Sigmoid colon (tissue), 7 donors: ENCODE measurements around the gene ZNF575. TPM values are rescaled to one million over a fixed set of nuclear protein-coding genes. Genes with fewer than 3 reads are reported as not detected.
"Not testable (repeated sequence)": the region's sequence is repeated elsewhere in the genome, so short reads cannot be mapped to it uniquely, and the experiment has no call there.

ENCODE experiments used
- DNase-seq: peaks from one replicate; pipeline ENCODE4 v3.0.0-alpha.2; 2019
- H3K27ac ChIP-seq, 4 donors: fragments of 200-600 bp; sonication (generic); one replicate each; pipeline ENCODE4 v1.5.1; 2016 to 2019; ENCODE audit warnings: mild to moderate bottlenecking in 1 of 4
- H3K27me3 ChIP-seq, 3 donors: fragments of 200-600 bp; sonication (generic); one replicate each; pipeline ENCODE4 v1.5.1; 2019; ENCODE audit warnings: mild to moderate bottlenecking in 1 of 3
- H3K36me3 ChIP-seq, 4 donors: fragments of 200-600 bp; sonication (generic); one replicate each; pipeline ENCODE4 v1.5.1; 2016 to 2019
- H3K4me1 ChIP-seq, 4 donors: fragments of 200-600 bp; sonication (generic); one replicate each; pipeline ENCODE4 v1.5.1; 2017 to 2019
- H3K4me3 ChIP-seq, 4 donors: fragments of 200-600 bp; sonication (generic); one replicate each; pipeline ENCODE4 v1.5.1; 2017 to 2019; ENCODE audit warnings: mild to moderate bottlenecking in 2 of 4, moderate library complexity in 1 of 4
- H3K9me3 ChIP-seq, 4 donors: fragments of 200-600 bp in 3 of 4; sonication (generic) in 3 of 4; one replicate each; pipeline versions ENCODE4 v1.5.1 to v1.6.1; 2013 to 2019
- EP300 ChIP-seq, 4 donors: sonication (generic); formaldehyde crosslinking; IDR thresholded peaks; one replicate each; pipeline ENCODE4 v1.6.1; 2017; ENCODE audit warnings: antibody characterized with exemption in 4 of 4
- POLR2A ChIP-seq, 2 donors: fragments of 450-650 bp; IDR thresholded peaks; one replicate each; pipeline ENCODE4 v1.6.1; 2016; ENCODE audit warnings: antibody characterized with exemption in 2 of 2, mild to moderate bottlenecking in 2 of 2, moderate library complexity in 2 of 2
- POLR2AphosphoS5 ChIP-seq, 4 donors: sonication (generic); formaldehyde crosslinking; IDR thresholded peaks; one replicate each; pipeline ENCODE4 v1.6.1; 2017; ENCODE audit warnings: antibody characterized with exemption in 4 of 4
- WGBS, 2 donors: extraction: QIAGEN DNeasy Blood & Tissue Kit; methylation state at CpG; one replicate each; pipeline ENCODE4 v1.1.7; 2013; 5-methylcytosine and 5-hydroxymethylcytosine counted together
- intact Hi-C: fragments of 100-400 bp; cut with DNase I; formaldehyde crosslinking; loops from one replicate; pipeline ENCODE4 v1.15.1; 2023
- polyA plus RNA-seq, 3 donors: library from polyadenylated mRNA; stranded (reverse); fragments of 200-250 nt; gene quantifications; one replicate each; pipeline ENCODE4 v1.2.3, GENCODE V29; 2013
- total RNA-seq, 4 donors: library from RNA; depleted of rRNA; stranded (reverse); fragments of >200 nt; gene quantifications; one replicate each; pipeline ENCODE4 v1.1.0, GENCODE V29; 2016
- TF ChIP-seq, protein P1 (sequence below), 4 experiments: fragments of 450-650 bp in 3 of 4; fragments of 200-600 bp in 1 of 4; IDR thresholded peaks; one replicate each; pipeline ENCODE4 v1.5.1; 2016 to 2019; ENCODE audit warnings: antibody characterized with exemption in 4 of 4, mild to moderate bottlenecking in 3 of 4, moderate library complexity in 2 of 4
- donor health status: healthy with polysubstance abuse.
- donor health status: Bipolar disorder and iron deficiency.
- donor health status: healthy.

Gene ZNF575
- total and polyA plus RNA-seq, 7 donors = 0.14 to 4.2 (median 4.1) TPM; not detected in 3

DNA sequence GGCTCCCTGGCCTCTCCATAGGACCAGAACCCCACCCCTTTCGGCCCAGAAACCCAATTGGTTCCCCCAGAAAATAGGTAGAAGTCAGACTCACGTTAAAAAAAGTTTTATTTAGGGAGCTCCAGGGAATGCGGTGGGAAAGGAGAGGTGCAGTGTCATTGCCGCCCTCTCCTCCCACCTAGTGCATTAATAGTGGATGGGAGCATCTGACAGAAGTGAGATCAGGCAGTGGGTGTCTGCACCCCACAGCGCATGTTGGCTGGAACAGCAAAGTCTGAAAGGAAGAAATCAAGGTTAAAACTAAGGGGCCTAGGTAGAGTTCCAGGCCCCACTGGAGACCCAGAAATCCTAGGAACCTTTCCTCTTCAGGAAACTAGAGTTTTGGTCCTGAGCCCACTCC lies 26.4 kb upstream of the ZNF575 start:
- Histone ChIP-seq H3K9me3 (no peaks in the 10 kb centered on the region), H3K36me3 (peaks cover 5 to 36% (median 13%) of the 10 kb centered on the region in 4 donors), H3K27me3 (no peaks in the 10 kb centered on the region), H3K27ac (no peak overlapping the region), H3K4me1 (peaks cover 0 to 25% (median 18%) of the 10 kb centered on the region in 4 donors), H3K4me3 (no peak overlapping the region)
- TF ChIP-seq, protein P1, sequence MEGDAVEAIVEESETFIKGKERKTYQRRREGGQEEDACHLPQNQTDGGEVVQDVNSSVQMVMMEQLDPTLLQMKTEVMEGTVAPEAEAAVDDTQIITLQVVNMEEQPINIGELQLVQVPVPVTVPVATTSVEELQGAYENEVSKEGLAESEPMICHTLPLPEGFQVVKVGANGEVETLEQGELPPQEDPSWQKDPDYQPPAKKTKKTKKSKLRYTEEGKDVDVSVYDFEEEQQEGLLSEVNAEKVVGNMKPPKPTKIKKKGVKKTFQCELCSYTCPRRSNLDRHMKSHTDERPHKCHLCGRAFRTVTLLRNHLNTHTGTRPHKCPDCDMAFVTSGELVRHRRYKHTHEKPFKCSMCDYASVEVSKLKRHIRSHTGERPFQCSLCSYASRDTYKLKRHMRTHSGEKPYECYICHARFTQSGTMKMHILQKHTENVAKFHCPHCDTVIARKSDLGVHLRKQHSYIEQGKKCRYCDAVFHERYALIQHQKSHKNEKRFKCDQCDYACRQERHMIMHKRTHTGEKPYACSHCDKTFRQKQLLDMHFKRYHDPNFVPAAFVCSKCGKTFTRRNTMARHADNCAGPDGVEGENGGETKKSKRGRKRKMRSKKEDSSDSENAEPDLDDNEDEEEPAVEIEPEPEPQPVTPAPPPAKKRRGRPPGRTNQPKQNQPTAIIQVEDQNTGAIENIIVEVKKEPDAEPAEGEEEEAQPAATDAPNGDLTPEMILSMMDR (IDR thresholded peaks at IDR 0.05) = no peak
- TF ChIP-seq POLR2A (IDR thresholded peaks at IDR 0.05) (no peak), POLR2AphosphoS5 (IDR thresholded peaks at IDR 0.05) (no peak), EP300 (IDR thresholded peaks at IDR 0.05) (no peak)
- DNase-seq = no peak
- intact Hi-C loops = no loop called here
- WGBS, 2 donors = 88 to 96% methylated on average over 5 of the region's 5 CpGs

DNA sequence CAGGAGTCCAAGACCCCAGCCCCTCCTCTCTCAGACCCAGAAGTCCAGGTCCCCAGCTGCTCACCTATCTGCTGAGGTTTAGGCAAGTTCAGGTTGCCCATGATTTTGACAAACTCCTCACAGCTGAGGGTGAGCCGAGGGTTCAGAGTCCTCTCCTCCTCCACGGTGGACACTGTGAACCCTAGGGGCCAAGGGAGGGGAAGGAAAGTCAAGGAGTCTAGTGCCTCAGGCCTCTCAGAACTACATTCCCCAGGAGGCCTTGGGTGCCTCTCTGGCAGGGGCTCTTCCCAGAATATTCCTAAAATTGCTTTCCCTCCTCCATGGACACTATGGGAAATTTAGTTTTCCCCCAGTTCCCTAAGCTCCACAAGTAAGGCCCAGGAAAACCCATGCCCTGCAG lies 25.1 kb upstream of the ZNF575 start:
- TF ChIP-seq EP300 (IDR thresholded peaks at IDR 0.05) (no peak), POLR2A (IDR thresholded peaks at IDR 0.05) (no peak), POLR2AphosphoS5 (IDR thresholded peaks at IDR 0.05) (no peak)
- TF ChIP-seq, protein P1 (IDR thresholded peaks at IDR 0.05) = no peak
- intact Hi-C loops = no loop called here
- no peaks in the 10 kb centered on the region for H3K27me3 ChIP-seq
- H3K36me3 ChIP-seq = peaks cover 5 to 36% (median 13%) of the 10 kb centered on the region in 4 donors
- H3K4me3 ChIP-seq = no peak overlapping the region
- 65 to 86% methylated on average over 2 of the region's 2 CpGs for WGBS, 2 donors
- no peak for DNase-seq
- peaks cover 0 to 13% (median 10%) of the 10 kb centered on the region in 4 donors for H3K4me1 ChIP-seq
- no peaks in the 10 kb centered on the region for H3K9me3 ChIP-seq
- no peak overlapping the region for H3K27ac ChIP-seq

DNA sequence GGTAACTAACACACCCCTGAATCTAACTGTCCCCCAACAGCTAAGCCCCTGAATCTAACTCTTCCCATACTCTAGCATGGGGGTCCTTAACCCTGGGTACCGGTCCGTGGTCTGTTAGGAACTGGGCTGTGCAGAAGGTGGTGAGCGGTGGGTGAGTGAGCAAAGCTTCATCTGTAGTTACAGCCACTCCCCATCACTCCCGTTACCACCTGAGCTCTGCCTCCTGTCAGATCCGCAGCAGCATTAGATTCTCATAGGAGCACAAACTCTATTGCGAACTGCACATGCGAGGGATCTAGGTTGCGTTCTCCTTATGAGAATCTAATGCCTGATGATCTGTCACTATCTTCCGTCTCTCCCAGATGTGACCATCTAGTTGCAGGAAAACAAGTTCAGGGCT lies 22.3 kb upstream of the ZNF575 start:
- Histone ChIP-seq H3K9me3 (no peaks in the 10 kb centered on the region), H3K27ac (no peak overlapping the region), H3K36me3 (peaks cover 5 to 36% (median 15%) of the 10 kb centered on the region in 4 donors), H3K4me1 (no peaks in the 10 kb centered on the region), H3K4me3 (no peak overlapping the region), H3K27me3 (no peaks in the 10 kb centered on the region)
- 97 to 98% methylated on average over 9 of the region's 9 CpGs for WGBS, 2 donors
- intact Hi-C loops = no loop called here
- TF ChIP-seq, protein P1 (IDR thresholded peaks at IDR 0.05) = no peak
- TF ChIP-seq EP300 (IDR thresholded peaks at IDR 0.05) (no peak), POLR2AphosphoS5 (IDR thresholded peaks at IDR 0.05) (no peak), POLR2A (IDR thresholded peaks at IDR 0.05) (no peak)
- DNase-seq = no peak

DNA sequence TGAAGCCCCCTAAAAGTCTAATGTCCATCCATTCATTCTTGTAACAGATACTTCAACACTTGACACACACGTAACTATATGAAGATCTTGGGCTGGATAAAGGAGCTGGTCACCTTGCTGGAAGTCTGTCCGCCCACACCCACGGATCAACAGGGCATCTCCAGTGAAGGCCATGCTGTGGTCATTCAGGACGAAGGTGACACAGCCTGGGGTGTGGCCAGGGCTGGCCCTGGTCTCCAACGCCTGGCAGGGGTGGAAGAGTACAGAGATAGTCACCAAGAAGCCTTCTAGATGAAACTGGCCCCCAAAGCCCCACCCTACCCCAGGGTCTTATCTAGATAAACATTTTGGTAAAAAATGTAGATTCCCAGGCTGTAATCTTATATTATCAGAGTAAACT lies 21.7 kb upstream of the ZNF575 start:
- H3K9me3 ChIP-seq = no peaks in the 10 kb centered on the region
- H3K4me1 ChIP-seq = no peaks in the 10 kb centered on the region
- peaks cover 5 to 36% (median 15%) of the 10 kb centered on the region in 4 donors for H3K36me3 ChIP-seq
- H3K4me3 ChIP-seq = no peak overlapping the region
- no peak for TF ChIP-seq POLR2A (IDR thresholded peaks at IDR 0.05)
- TF ChIP-seq, protein P1 (IDR thresholded peaks at IDR 0.05) = no peak
- no peak for TF ChIP-seq POLR2AphosphoS5 (IDR thresholded peaks at IDR 0.05)
- no peak for TF ChIP-seq EP300 (IDR thresholded peaks at IDR 0.05)
- no peaks in the 10 kb centered on the region for H3K27me3 ChIP-seq
- WGBS, 2 donors = 83 to 93% methylated on average over 5 of the region's 5 CpGs
- DNase-seq = no peak
- intact Hi-C loops = no loop called here
- H3K27ac ChIP-seq = no peak overlapping the region

DNA sequence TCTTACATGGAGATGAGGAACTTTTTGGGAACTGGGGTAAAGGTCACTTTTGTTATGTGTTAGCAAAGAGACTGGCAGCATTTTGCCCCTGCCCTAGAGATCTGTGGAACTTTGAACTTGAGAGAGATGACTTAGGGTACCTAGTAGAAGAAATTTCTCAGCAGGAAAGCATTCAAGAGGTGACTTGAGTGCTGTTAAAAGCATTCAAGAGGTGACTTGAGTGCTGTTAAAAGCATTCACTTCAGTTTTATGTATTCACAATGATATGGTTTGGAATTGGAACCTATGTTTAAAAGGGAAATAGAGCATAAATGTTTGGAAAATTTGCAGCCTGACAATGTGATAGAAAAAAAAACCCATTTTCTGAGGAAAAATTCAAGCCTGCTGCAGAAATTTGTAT lies 20.6 kb upstream of the ZNF575 start:
- DNase-seq, H3K4me1 ChIP-seq, H3K27ac ChIP-seq, H3K27me3 ChIP-seq, H3K9me3 ChIP-seq, H3K4me3 ChIP-seq, intact Hi-C loops: not testable (repeated sequence)
- peaks cover 5 to 30% (median 15%) of the 10 kb centered on the region in 4 donors for H3K36me3 ChIP-seq
